HG03135 (cell line): ENCODE results near the gene FBXL15.

Experiments
- ATAC-seq: cut with Tn5 transposase; IDR thresholded peaks from one replicate; pipeline ENCODE4 v1.9.1; 2021; ENCODE audit warnings: mild to moderate bottlenecking, moderate library complexity; ENCODE audit not compliant: unreplicated experiment

Gene FBXL15

DNA sequence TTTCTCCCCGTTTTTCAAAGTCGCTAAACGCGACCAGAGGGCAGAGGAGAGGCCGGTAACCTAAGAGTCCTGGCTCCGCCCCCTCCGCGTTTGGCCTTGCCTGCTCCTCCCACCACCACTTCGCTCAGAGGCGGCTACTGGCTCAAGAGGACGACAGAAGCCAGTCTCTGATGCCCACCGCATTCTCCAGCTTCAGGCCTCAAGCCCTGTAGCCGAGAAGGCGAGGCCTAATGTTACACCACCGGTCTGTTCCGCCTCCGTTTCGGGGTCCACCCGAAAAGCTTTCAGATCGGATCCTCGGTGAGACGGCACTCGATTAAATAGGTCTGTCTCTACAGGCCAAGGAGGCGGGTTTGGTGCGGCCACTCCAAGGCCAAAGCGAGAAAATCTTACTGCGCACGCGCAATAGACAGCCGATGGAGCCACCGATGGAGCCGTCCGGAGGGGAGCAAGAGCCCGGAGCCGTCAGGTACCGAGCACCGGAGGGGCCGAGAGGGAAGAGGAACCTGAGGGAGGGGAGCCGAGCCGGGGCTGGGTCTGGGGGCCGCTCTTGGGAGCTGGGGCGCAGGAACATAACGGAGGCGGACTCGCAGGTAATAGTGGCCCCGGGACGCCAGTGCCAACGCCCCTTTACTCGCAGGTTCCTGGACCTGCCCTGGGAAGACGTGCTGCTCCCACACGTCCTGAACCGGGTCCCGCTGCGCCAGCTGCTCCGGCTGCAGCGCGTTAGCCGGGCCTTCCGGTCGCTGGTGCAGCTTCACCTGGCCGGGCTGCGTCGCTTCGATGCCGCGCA is at the start of gene FBXL15:
Gene FBXL15 (plus strand): TSS at position 123 of the 793 bp plus-strand sequence. CDS start 294 bp downstream, at position 417.
- peak; percentile 69 for ATAC-seq

DNA sequence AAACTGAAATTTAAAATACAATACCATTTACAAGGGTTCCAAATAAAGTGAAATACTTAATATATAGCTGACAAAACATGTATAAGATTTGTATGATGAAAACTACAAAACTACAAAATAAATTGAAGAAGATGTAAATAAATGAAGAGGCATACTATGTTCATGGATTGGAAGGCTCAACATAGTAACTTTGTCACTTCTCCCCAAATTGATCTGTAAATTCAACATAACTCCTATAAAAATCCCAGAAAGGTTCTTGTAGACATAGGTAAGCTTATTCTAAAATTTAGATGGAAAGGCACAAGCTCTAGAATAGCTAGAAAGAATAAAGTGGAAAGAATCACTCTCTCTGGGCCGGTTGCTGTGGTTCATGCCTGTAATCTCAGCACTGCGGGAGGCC is 49.3 kb upstream of the FBXL15 start:
- ATAC-seq = no peak

DNA sequence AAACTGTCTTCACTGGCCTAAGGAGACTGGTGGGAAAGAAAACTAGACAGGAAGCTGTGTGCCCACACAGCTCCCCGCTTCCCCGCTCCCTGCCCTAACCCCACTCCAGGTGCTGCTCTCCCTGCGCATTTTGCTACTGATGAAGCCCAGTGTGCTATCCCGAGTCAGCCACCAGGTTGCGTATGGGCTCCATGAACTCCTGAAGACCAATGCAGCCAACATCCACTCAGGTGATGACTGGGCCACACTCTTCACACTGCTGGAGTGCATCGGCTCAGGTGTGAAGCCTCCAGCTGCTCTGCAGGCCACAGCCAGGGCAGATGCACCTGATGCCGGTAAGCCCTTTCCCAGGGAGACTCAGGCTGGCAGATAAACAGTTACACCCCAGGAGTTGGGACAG is 45.4 kb upstream of the FBXL15 start:
- ATAC-seq = no peak

DNA sequence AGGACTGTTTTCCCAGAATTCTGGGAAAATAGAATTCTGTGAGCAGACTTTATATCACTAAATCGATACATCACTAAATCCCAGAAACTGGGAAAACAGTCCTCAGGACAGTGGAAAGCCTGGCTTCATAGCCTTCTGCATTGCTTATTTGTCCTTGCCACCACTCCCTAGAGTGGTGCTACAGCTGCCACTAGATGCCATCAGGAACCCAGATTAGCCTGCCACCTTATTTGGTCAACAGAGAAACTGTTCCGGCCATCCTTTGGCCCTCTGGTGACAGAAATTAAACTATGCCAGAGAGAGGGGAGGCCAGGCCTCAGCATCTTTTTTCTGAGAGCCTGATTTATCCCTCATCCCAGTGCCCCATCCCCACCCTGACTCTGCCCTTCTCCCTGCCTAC is 44.8 kb upstream of the FBXL15 start:
- no peak for ATAC-seq

- ATAC-seq = no peak
Observed at GRCh38 chr10:102376901-102377300, 43.7 kb upstream of the FBXL15 start.

DNA sequence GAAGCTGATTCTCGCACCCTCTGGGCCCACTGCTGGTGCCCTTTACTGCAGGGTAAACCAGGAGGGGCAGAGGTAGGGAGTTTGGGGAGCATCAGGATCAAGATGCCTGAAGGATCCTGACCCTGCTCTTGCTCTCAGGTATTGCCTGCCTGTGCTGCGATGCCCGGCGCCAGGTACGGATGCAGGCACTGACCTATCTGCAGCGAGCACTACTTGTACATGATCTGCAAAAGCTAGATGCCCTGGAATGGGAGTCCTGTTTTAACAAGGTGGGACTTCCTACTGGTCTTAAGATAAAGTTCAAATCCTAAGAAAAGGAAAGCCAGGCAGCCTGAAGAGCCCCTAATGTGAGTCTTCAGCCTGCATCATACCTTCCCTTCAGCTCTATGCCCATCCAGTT is 41.3 kb upstream of the FBXL15 start:
- ATAC-seq = no peak

DNA sequence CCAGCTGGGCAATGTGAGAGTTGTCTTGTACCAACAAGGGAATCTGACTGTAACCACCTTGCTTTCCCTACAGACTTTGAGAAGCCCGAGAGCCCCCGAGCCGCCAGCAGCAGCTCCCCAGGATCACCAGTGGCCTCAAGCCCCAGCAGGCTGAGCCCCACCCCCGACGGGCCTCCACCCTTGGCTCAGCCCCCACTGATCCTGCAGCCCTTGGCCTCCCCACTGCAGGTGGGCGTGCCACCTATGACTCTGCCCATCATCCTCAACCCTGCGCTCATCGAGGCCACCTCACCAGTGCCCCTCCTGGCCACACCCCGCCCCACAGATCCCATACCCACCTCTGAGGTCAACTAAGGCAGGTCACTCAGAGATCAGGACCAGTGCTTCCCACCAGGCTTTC is 38.7 kb upstream of the FBXL15 start:
- no peak for ATAC-seq

DNA sequence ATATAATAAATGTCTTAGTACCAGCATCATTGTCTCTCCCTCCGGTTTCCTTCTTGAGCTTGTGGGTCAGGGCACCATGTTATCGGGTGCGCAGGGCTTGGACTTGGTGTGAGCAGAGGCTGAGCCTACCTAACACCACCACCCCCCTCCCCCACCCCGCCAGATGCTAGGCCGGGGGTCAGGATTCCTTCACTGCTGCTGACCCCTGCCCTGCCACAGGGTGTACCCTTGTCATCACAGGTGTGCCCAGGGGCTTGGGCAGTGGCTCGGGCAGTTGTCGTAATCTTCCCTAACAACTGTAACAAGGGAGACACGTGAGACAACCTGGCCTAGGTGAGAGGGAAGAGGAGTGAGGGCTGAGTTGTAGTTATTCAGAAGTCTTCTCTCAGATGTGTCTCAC is 37.8 kb upstream of the FBXL15 start:
- ATAC-seq = no peak

GRCh38 chr10:102384053-102384452 is 36.6 kb upstream of the FBXL15 start:
- no peak for ATAC-seq

DNA sequence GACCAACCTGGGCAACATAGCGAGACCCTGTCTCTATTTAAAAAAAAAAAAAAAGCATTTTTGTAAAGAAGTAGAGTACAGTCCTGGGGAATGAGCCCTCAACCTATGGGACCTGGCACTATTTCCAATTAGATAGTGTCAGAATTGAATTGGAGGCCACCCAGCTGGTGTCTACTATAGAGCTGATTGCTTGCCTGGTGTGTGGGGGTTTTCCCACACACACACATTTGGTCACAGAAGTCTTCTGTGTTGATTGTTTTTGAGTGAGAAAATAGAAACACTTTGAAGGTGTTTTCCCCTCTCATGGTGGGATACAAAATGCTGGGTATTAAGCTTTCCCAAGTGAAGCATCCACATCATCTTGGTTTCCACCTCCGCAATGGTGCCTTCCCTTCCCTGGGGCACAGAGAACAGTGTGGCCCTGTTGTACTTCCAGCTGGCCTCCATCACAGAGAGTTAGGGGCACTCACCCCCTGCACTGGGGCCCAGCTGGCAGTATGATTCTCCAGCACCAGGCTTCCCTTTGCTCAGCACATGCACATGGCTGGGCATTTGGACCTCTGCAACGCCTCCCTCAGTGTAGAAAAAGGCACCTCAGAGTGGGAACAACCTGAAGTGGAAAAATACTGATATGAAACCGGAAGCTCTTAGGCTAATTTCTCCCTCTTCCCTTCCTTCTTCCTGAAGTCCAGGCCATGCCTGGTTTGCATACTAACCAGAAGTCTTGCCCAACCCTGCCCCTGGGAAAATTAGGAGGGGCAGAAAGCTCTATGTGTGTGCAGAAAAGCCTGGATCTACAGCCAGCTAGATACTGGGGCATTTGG is 35.8 kb upstream of the FBXL15 start:
- no peak for ATAC-seq

DNA sequence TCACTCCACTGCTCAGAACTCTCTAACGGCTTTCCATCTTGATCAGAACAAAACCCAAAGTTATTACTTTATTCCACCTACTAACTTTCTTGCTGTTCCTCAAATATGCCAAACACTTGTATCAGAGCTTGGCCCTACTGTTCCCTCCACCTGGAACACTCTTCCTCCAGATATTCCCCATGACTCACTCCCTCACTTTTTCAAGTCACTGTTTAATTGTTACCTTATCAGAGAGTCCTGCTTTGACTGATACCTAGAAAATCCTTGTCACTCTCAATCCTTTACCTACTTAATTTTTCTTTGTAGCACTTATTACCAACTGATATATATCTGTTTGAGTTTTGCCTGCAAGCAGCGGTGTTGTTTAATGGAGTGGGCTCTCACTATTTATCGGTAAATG is 30.7 kb upstream of the FBXL15 start:
- ATAC-seq = no peak

- ATAC-seq = no peak
Observed at GRCh38 chr10:102392306-102392705, 28.3 kb upstream of the FBXL15 start.

- no peak for ATAC-seq
Observed at GRCh38 chr10:102393411-102394078, 27.1 kb upstream of the FBXL15 start.

DNA sequence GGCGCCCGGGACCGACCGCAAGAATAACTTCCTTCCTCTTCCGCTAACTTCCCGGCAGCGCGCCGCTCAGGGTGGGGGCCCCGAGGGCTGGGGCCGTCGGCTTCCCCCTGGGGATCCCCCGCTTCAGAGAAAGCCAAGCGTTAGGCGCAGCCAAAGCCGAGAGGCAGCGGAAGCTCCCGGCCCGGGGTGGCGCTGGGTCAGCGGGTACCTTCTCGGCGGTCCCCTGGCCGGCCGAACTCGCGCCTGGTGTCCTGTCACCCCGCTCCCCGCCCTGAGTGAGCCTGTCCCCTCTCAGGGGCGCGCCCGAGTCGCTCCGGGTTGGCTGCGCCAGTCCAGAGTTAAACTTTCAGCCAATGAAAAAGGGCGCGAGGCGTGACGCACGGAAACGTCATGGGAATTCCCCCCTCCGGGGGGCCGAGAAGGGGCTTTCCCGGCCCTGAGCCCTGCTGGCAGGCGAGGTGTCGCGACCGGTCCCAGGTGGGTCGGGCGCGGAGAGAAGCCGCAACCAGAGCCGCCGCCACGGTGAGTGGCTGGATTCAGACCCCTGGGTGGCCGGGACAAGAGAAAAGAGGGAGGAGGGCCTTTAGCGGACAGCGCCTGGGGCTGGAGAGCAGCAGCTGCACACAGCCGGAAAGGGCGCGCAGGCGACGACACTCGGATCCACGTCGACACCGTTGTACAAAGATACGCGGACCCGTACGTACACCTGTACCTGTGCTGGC is 26.4 kb upstream of the FBXL15 start:
- peak; percentile 73 for ATAC-seq

DNA sequence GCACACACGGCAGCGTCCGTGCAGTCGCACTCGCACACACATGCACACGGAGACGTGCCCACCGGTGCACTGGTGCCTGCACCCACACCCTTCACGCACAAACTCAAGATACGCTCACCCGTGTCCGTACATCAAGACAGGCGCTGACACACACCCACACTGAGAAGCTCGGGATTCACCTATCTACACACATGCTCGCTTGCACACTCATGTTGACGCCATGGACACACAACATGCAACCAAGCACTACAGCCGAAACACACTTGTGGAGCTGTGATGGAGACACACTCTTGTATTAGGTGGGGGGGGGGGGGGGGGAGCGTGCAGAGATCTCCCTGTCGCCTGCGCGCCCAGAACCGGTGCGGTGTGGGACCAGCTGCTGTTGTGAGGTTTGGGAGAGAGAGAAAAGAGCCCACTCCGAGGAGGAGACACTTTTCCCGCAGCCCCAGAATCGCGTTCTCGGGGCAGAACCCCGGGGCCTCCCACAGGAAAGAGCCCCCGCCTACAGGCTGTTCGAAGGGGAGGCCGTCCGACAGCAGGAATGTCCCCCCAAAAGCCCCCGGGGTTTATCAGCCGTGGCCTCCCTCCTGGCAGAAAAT is 25.7 kb upstream of the FBXL15 start:
- peak; percentile 2 for ATAC-seq

DNA sequence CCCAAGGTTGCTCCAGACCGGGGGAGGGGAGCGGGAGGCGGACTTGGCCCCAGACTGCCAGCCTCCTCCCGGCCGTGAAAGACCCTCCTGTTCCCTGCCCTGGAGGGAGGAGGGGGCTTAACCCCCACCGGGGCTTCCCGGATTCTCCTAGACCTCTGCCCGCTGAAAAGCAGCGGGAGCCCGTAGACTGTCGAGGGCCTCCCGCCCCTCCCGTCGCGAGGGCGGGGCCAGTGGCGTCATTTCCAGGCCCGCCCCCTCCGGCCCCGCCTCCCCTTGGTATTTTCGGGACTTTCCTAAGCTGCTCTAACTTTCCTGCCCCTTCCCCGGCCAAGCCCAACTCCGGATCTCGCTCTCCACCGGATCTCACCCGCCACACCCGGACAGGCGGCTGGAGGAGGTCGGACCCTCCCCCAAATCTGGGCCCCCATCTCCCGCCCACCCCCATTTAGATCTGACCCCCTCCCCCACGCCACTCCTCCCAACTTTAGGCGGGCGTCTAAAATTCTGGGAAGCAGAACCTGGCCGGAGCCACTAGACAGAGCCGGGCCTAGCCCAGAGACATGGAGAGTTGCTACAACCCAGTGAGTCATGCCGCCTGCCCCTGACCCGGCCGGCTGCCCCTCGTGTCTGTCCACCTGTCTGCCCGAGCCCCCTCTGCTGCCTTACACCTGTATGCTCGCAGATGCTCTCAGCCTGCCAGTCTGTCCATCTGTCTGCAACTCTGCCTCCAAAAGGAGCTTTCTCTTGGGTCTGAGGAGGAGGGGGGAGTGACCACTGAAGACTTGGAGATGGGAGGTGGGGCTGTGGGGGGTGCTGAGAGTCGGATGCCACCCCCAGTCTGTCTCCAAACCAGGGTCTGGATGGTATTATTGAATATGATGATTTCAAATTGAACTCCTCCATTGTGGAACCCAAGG is 25.0 kb upstream of the FBXL15 start, which contains the start of gene NFKB2:
Gene NFKB2 (plus strand): TSS at position 306 of the 917 bp plus-strand sequence. CDS start 255 bp downstream, at position 561.
- peak; percentile 33 for ATAC-seq

- ATAC-seq = no peak
Observed at GRCh38 chr10:102396317-102396650, 24.4 kb upstream of the FBXL15 start.

- no peak for ATAC-seq
Observed at GRCh38 chr10:102396730-102397151, 23.9 kb upstream of the FBXL15 start.
